ENCODE measurements around the gene TSC22D1. TPM values are rescaled to one million over a fixed set of nuclear protein-coding genes. Genes with fewer than 3 reads are reported as not detected.

Gene TSC22D1
- total RNA-seq, 1 donor from 2014 or later: 300 TPM

DNA sequence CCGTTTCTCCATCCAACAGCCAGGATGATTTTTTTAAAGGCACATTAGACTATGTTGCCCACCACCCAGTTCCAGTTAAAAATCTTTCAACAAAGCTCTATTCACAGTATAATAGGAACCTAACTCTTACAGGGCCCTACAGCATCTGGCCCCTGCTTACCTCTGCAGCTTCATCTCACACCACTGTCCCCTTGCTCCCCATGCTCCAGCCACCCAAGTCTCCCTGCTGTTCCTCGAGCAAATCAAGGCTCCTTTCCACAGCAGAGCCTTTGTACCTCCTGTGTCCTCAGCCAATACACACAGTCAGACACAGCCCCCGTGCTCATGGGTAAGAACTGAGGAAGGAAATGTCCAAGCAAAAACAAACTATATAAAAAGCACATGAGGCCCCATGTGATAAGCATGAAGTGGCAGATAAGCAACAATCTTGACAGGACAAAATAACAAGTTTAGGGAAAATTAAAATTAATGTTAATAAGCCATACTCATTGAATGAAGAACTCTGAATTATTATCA, 67.5 kb downstream of the TSC22D1 start:
- DNase-seq (ENCODE audit: low spot score in 2 of 2) (no peak), FAIRE-seq (no peak)

DNA sequence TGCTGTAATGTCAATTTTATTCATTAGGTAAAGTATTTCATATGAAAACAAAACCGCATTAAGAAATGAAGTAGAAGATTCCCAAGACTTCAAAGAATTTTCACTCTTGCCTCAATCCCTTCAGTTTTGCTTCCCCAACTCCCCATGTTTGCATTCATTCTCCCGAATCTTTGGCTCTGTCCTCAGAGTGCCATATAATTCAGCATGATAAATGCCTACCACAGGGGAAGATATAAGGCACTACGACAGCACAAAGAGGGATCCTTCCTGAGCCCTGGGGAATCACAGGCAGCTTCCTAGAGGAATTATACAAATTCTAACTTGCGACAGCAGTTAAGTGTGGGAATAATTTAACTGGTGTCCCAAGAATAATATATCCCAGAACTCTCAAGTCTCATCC, 68.5 kb downstream of the TSC22D1 start:
- FAIRE-seq (no peak), DNase-seq (ENCODE audit: low spot score in 2 of 2) (no peak)

DNA sequence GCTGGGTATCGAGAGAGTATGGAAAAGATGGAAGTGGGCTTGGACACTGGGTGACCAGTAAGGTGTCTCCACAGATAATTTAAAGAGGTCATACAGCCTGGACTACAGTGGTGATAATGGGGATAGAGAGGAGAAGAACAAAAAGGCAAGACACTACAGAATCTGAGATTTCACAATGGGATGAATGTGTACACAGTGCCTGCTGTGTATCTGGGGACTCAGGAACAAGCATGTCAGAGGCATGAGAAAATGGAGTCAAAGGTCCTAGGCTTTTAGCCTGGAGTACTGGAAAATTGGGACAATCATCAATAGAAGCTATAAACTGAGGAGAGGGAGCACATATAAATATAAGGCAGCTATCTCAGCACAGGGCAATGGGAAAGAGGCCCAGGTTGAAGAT, 69.4 kb downstream of the TSC22D1 start:
- no peak for DNase-seq (ENCODE audit: low spot score in 2 of 2)
- FAIRE-seq: no peak

- no peak for FAIRE-seq
Measured at GRCh38 chr13:44506251-44506650, 69.9 kb downstream of the TSC22D1 start.

DNA sequence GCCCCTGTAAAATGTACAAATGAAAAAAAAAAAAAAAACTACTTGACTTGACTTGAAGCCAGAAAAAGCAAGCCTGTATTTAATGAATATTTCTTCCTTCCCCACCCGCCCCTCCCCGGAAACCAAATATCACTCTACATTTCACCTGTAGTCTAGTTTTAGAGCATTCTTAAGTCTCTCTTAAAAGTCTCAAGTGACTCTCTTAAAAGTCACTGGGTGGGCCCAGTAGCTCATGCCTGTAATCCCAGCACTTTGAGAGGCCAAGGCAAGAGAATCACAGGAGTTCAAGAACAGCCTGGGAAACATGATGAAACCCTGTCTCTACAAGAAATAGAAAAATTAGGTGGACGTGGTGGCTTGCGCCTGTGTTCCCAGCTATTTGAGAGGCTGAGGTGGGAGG, 72.0 kb downstream of the TSC22D1 start:
- no peak for DNase-seq (ENCODE audit: low spot score in 2 of 2)
- no peak for FAIRE-seq

More at GRCh38 chr13:44506251-44506650, 69.9 kb downstream of the TSC22D1 start:
- DNase-seq (ENCODE audit: low spot score in 2 of 2): no peak

- no peak for DNase-seq (ENCODE audit: low spot score in 2 of 2)
Measured at GRCh38 chr13:44498969-44499368, 77.2 kb downstream of the TSC22D1 start.

DNA sequence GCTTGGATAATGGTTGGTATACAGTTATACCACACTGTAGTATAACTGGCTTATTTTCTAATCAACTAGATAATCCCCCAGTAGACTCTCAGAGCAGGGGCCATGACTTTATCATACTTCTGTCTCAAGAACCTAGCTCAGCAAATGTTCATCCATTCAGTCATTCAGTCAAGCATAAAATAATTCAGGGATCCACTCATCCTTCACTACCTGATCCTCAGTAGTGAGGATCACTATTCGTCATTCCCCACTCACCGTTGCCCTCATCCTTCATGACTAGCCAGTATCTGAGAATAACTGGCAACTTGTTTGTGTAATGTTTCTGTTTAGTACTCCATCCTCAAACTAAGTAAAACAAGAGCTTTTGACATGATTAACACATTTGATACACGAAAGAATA, 77.6 kb downstream of the TSC22D1 start:
- FAIRE-seq (no peak), DNase-seq (ENCODE audit: low spot score in 2 of 2) (no peak)

More at GRCh38 chr13:44498969-44499368, 77.2 kb downstream of the TSC22D1 start:
- no peak for FAIRE-seq

DNA sequence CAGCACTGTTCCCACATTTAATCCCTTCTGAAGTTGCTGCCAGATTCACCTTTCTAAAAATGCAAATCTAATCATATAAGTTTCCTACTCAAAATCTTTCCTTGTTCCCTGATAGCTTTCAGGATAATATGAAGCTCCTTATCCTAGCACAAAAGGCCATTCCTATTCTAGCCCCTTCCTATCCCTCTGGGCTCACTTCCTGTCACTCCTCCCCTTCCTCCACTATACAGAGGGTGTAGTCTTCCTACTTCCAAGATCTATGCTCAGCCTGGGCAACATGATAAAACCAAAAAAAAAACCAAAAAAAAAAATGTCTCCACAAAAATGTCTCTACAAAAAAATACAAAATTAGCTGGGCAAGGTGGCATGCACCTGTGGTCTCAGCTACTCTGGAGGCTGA, 78.3 kb downstream of the TSC22D1 start:
- FAIRE-seq: no peak

DNA sequence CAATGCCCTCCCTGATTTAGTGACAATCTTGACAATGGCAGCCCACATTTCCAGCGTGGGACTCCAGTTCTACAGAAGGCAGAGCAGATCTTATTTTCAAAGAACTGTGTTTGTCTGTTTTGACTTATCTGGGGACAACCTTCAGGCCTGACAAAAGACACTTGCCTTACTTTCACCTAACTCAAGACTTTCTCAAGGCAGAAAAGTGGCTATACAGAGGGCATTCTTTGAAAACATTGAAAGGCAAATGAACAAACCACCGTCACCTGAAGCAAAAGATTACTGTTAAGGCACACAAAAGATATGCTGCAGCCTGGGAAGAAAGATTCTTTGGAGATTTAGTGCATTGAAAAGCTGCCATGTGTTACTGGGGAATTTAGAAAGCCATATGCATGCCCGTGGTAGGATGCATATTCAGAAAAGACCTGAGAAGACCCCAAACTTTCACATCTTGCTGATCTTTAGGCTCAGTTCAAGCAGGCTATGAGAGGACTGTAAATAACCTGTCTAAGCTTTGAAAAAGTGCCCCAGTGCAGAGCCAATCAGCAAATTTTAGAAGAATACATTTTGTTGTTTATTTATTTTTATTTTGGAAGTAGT, 82.8 kb downstream of the TSC22D1 start:
- FAIRE-seq (no peak), DNase-seq (ENCODE audit: low spot score in 2 of 2) (no peak)

More for the DNA sequence above, 78.3 kb downstream of the TSC22D1 start:
- DNase-seq (ENCODE audit: low spot score in 2 of 2): no peak

DNA sequence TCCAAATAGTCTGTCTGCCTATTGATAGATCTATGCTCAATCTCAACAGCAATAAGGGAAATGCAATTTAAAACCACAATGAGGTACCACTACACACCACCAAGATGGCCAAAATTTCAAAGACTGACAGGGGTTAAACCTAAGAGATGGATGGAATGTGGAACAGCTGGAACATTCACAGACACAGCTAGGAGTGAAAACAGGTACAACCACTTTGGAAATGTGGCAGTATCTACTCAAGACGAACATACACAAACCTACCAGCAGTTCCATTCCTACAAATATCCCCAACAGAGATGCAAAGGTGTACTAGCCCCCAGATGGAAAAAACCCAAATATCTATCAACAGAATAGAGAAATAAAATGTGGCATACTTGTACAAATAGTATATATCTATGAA, 86.4 kb downstream of the TSC22D1 start:
- DNase-seq (ENCODE audit: low spot score in 2 of 2) (no peak), FAIRE-seq (no peak)

DNA sequence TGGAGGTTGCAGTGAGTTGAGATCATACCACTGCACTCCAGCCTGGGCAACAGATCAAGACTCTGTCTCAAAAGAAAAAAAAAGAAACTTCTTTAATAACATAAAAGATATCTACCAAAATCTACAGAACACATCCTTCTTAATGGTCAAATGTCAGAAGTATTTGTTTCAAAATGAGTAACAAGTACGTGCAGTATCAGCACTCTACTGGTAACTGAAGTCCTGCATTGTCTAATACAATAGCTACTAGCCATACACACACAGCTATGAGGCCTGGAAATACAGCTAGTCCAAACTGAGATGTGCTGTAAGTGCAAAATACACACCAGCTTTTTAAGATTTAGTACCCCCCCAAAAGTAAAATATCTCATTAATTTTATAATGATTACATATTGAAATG, 88.1 kb downstream of the TSC22D1 start:
- no peak for FAIRE-seq
- no peak for DNase-seq (ENCODE audit: low spot score in 2 of 2)

- DNase-seq (ENCODE audit: low spot score in 2 of 2) (no peak), FAIRE-seq (no peak)
Measured at GRCh38 chr13:44484562-44485138, 91.5 kb downstream of the TSC22D1 start.

DNA sequence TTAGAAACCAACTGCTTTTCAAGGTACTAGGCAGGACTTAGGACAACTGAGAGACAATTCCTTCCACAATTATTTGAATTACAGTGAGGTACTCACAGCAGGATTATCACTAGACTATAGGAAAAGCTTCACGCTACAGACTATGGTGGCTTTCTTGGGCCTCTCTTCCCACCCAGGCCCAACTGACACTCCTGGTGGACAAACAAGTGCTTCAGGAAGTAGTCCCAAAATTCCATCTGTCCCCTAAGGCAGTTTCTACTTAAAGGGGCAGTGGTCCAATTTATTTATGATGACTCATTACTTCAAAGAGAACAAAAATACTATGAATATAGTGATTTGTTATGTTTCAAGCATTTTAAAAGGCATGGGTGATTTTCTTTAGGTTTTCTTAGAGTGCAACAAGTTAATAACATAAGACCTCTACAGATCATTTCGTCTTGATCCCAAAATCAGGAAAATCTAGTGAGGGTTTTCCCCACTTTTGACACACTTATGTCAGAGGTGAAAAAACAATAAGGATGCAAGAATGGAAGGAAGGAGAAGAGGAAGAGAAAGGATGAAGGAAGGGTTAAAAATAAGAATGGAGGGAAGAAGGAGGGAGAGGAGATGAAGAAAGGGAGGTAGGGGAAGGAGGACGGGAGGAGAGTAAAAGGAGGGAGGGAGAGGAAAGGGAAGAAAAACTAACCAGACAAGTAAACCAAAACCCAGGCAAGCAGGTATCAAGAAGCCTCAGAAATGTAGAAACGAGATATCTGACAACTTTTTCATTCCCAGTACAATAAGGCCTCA, 101.8 kb downstream of the TSC22D1 start:
- FAIRE-seq (no peak), DNase-seq (ENCODE audit: low spot score in 2 of 2) (no peak)

- no peak for FAIRE-seq
Measured at GRCh38 chr13:44471686-44472085, 104.4 kb downstream of the TSC22D1 start.

GRCh38 chr13:44470638-44471562, 105.2 kb downstream of the TSC22D1 start:
- FAIRE-seq (peak; percentile 98), DNase-seq (ENCODE audit: low spot score in 2 of 2) (no peak)

More at GRCh38 chr13:44471686-44472085, 104.4 kb downstream of the TSC22D1 start:
- no peak for DNase-seq (ENCODE audit: low spot score in 2 of 2)

GRCh38 chr13:44468874-44469273, 107.3 kb downstream of the TSC22D1 start:
- DNase-seq (ENCODE audit: low spot score in 2 of 2): no peak
- FAIRE-seq: no peak

GRCh38 chr13:44465318-44465717, 110.8 kb downstream of the TSC22D1 start:
- DNase-seq (ENCODE audit: low spot score in 2 of 2): no peak
- no peak for FAIRE-seq

- DNase-seq (ENCODE audit: low spot score in 2 of 2) (no peak), FAIRE-seq (no peak)
Measured at GRCh38 chr13:44464471-44464870, 111.7 kb downstream of the TSC22D1 start.

- no peak for FAIRE-seq
- no peak for DNase-seq (ENCODE audit: low spot score in 2 of 2)
Measured at GRCh38 chr13:44463759-44464158, 112.4 kb downstream of the TSC22D1 start.

- no peak for FAIRE-seq
Measured at GRCh38 chr13:44459674-44460073, 116.5 kb downstream of the TSC22D1 start.

More at GRCh38 chr13:44459674-44460073, 116.5 kb downstream of the TSC22D1 start:
- DNase-seq (ENCODE audit: low spot score in 2 of 2): no peak

Data from frontal cortex (tissue), 4 donors.